Spleen (tissue), 11 donors: ENCODE results near the gene UGT1A9. TPM values are rescaled to one million over a fixed set of nuclear protein-coding genes. Genes with fewer than 3 reads are reported as not detected.

Source experiments
- DNase-seq: peaks from one replicate; pipeline ENCODE4 v3.0.0-alpha.2; 2020
- H3K27ac ChIP-seq, 8 donors: fragments of 200-600 bp; sonication (generic) in 7 of 8; 1 replicate in 4 of 8; 2 replicates in 4 of 8; pipeline versions ENCODE4 v1.5.0 to v1.8.0; 2016 to 2021; ENCODE audit warnings: inconsistent platforms in 4 of 8, mild to moderate bottlenecking in 4 of 8, moderate library complexity in 1 of 8
- H3K27me3 ChIP-seq, 7 donors: fragments of 200-600 bp; sonication (generic) in 6 of 7; replicated peaks in 1 of 7; 1 replicate in 4 of 7; 2 replicates in 3 of 7; pipeline versions ENCODE4 v1.5.0 to v1.8.0; 2016 to 2021; ENCODE audit warnings: inconsistent platforms in 3 of 7, mild to moderate bottlenecking in 1 of 7
- H3K36me3 ChIP-seq, 6 donors: fragments of 200-600 bp; sonication (generic) in 5 of 6; 1 replicate in 4 of 6; 2 replicates in 2 of 6; pipeline versions ENCODE4 v1.5.0 to v1.8.0; 2016 to 2021; ENCODE audit warnings: inconsistent platforms in 2 of 6
- H3K4me1 ChIP-seq, 6 donors: fragments of 200-600 bp; sonication (generic) in 5 of 6; 1 replicate in 3 of 6; 2 replicates in 3 of 6; pipeline versions ENCODE4 v1.5.0 to v1.8.0; 2016 to 2021; ENCODE audit warnings: inconsistent platforms in 3 of 6
- H3K4me3 ChIP-seq, 8 donors: fragments of 200-600 bp; sonication (generic) in 7 of 8; 1 replicate in 4 of 8; 2 replicates in 4 of 8; pipeline versions ENCODE4 v1.5.0 to v1.8.0; 2016 to 2021; ENCODE audit warnings: inconsistent platforms in 4 of 8, mild to moderate bottlenecking in 4 of 8, moderate library complexity in 2 of 8
- H3K9me3 ChIP-seq, 8 donors: fragments of 200-600 bp; sonication (generic) in 7 of 8; 1 replicate in 4 of 8; 2 replicates in 4 of 8; pipeline versions ENCODE4 v1.5.0 to v1.8.0; 2016 to 2021; ENCODE audit warnings: inconsistent platforms in 4 of 8
- POLR2A ChIP-seq, 3 donors: fragments of 450-650 bp; IDR thresholded peaks; one replicate each; pipeline ENCODE4 v1.5.1; 2017; ENCODE audit warnings: antibody characterized with exemption in 3 of 3, mild to moderate bottlenecking in 1 of 3
- POLR2AphosphoS5 ChIP-seq, 3 donors: sonication (generic); formaldehyde crosslinking; IDR thresholded peaks; one replicate each; pipeline ENCODE4 v1.5.1; 2017; ENCODE audit warnings: antibody characterized with exemption in 3 of 3
- WGBS, 5 donors: extraction: QIAGEN DNeasy Blood & Tissue Kit in 3 of 5; methylation state at CpG; one replicate each; pipeline versions ENCODE4 v1.1.5 to v1.1.7; 2013 to 2018; 5-methylcytosine and 5-hydroxymethylcytosine counted together
- intact Hi-C: fragments of 100-400 bp; cut with DNase I; formaldehyde crosslinking; loops from one replicate; pipeline ENCODE4 v1.15.0; 2023; ENCODE audit warnings: low total_unique reads
- polyA plus RNA-seq, 3 donors: library from polyadenylated mRNA; stranded (reverse); fragments of 200-250 nt; gene quantifications; one replicate each; pipeline ENCODE4 v1.2.1, GENCODE V29; 2013
- total RNA-seq, 7 donors: library from RNA; depleted of rRNA in 3 of 7; stranded (reverse); fragments of >200 nt in 3 of 7; fragmentation: NEBNext Ultra II Directional in 4 of 7; extraction: Animal tissue kit (Norgen Biotek cat#: 25700) in 4 of 7; gene quantifications; one replicate each; pipeline versions ENCODE4 v1.1.0 to v1.2.1, GENCODE V29; 2016 to 2021
- TF ChIP-seq, protein P1 (sequence below), 11 experiments: fragments of 200-600 bp in 7 of 11; fragments of 450-650 bp in 4 of 11; sonication (generic) in 4 of 11; IDR thresholded peaks in 8 of 11; conservative IDR thresholded peaks in 3 of 11; 1 replicate in 7 of 11; 2 replicates in 4 of 11; pipeline versions ENCODE4 v1.4.0 to v1.8.0; 2016 to 2021; ENCODE audit warnings: antibody characterized with exemption in 11 of 11, inconsistent platforms in 4 of 11, mild to moderate bottlenecking in 1 of 11
- donor health status: healthy with polysubstance abuse.
- donor health status: DM: no; HTN: no; CAD: no; lungs with moderate emphysema.
- donor health status: DM: no; HTN: no; CAD: no.
- donor health status: Bipolar disorder and iron deficiency.
- donor health status: healthy.
- donor health status: DM: no; HTN: no; CAD: no.
- donor health status: DM: yes; HTN: yes; CAD: no.

The UGT1A9 gene
- total and polyA plus RNA-seq, 10 donors: not detected

DNA sequence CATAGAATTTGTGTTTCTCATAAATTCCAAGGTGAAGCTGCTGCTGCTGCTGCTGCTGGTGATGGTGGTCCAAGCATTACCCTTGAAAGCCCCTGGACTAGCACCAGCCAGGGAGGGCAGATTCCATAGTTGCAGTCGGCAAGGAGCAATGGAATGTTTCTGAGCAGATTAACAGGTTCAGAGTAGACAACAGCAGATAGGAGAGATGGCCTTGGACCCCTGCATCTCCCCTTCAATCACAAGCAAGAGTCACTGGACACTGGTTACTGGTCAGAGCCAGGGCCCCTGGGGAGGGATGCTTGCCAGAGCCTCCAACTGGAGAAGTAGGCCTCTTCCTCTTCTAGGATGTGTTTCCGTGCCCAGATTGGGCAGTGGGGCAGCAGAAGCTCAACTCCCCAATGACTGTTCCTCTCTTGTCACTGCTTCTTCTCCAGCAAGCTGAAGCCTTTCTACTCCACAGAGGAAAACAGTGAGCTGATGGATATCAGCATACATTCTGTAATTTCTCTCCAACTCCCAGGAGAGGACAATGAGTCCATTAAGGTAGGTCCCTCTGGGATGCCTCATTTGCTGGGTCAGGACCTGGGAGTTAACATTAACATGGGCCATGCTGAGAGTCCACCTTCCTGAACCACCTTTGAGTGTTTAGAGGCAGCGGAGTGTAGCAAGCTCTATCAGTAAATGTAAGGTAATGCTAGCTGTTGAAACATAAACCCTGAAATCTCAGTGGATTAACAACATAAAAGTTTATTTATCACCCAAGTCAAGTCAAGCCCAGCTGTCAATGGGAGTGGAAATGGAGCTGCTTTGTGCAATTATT is 141.7 kb downstream of the UGT1A9 start:
- peak; percentile 16 for DNase-seq
- 78 to 89% (median 84%) methylated on average over 3 of the region's 3 CpGs for WGBS, 5 donors
- TF ChIP-seq, protein P1, sequence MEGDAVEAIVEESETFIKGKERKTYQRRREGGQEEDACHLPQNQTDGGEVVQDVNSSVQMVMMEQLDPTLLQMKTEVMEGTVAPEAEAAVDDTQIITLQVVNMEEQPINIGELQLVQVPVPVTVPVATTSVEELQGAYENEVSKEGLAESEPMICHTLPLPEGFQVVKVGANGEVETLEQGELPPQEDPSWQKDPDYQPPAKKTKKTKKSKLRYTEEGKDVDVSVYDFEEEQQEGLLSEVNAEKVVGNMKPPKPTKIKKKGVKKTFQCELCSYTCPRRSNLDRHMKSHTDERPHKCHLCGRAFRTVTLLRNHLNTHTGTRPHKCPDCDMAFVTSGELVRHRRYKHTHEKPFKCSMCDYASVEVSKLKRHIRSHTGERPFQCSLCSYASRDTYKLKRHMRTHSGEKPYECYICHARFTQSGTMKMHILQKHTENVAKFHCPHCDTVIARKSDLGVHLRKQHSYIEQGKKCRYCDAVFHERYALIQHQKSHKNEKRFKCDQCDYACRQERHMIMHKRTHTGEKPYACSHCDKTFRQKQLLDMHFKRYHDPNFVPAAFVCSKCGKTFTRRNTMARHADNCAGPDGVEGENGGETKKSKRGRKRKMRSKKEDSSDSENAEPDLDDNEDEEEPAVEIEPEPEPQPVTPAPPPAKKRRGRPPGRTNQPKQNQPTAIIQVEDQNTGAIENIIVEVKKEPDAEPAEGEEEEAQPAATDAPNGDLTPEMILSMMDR (IDR thresholded peaks at IDR 0.05 in 8 of 11, conservative IDR thresholded peaks at IDR 0.05 in 3 of 11): no peak
- TF ChIP-seq POLR2AphosphoS5 (IDR thresholded peaks at IDR 0.05) (no peak), POLR2A (IDR thresholded peaks at IDR 0.05) (no peak)

DNA sequence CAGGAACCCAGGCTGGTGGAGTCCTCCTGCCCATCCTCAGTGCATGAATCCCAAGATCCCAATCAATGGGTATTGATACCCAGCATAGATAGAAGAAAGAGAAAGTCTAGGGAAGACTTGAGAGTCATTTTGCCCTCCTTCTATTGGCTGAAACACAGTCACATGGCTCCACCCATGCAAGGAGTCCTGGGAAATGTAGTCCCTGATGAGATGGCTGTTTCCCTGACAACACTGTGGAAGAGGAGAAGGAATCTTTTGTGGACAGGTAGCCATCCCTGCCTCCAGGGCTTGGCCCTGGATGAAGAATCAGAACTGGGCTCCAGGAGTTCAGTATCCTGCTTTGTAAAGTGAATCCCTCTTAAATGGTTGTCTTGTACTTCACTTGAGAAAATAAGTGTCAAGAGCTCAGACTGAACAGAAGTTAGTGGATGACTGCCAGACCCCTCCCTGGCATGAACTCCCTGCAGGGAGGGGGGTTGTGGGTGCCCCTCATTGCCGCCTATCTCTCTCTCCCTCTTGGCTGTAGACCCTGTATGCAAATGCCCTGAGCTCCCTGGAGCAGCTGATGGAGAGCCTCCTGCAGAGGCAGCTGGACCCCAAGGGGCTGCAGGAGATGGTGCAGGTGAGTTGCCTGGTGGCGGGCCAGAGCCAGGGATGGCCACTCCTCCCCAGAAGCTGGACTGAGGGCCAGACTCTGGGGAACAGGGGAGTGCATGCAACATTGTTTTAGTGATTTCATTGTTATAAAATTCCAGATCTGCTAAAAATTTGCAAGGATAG is 142.5 kb downstream of the UGT1A9 start:
- Histone ChIP-seq H3K36me3 (no peaks in the 10 kb centered on the region), H3K4me3 (no peak overlapping the region), H3K27ac (no peak overlapping the region), H3K27me3 (peaks cover 0 to 28% (median 0%) of the 10 kb centered on the region in 7 donors), H3K9me3 (peaks cover 0 to 4% (median 0%) of the 10 kb centered on the region in 8 donors), H3K4me1 (no peaks in the 10 kb centered on the region)
- TF ChIP-seq POLR2AphosphoS5 (IDR thresholded peaks at IDR 0.05): no peak
- TF ChIP-seq, protein P1 (IDR thresholded peaks at IDR 0.05 in 8 of 11, conservative IDR thresholded peaks at IDR 0.05 in 3 of 11): no peak
- TF ChIP-seq POLR2A (IDR thresholded peaks at IDR 0.05): no peak
- 61 to 86% (median 74%) methylated on average over 2 of the region's 2 CpGs for WGBS, 5 donors
- DNase-seq: peak; percentile 73
- intact Hi-C loops: no loop called here

More for the DNA sequence above, 141.7 kb downstream of the UGT1A9 start:
- no peaks in the 10 kb centered on the region for H3K4me1 ChIP-seq
- H3K9me3 ChIP-seq: peaks cover 0 to 4% (median 0%) of the 10 kb centered on the region in 8 donors
- intact Hi-C loops: no loop called here
- no peak overlapping the region for H3K27ac ChIP-seq
- H3K4me3 ChIP-seq: no peak overlapping the region
- peaks cover 0 to 35% (median 0%) of the 10 kb centered on the region in 7 donors for H3K27me3 ChIP-seq
- no peaks in the 10 kb centered on the region for H3K36me3 ChIP-seq

DNA sequence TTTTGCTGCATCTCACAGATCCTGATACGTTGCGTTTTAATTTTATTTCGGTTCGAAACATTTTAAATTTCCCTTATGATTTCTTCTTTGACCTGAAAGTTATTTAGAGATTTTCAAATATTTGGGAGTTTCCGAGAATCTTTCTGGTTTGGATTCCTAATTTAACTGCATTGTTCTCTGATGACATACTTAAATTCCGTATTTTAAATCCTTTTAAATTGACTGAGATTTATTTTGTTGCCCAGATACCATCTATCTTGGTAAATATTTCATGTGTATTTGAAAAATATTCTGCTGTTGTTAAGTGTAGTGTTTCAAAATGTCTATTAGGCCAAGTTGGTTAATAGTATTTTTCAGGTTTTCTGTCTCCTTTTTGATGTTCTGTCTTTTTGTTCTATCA is 144.2 kb downstream of the UGT1A9 start:
- no peaks in the 10 kb centered on the region for H3K4me1 ChIP-seq
- intact Hi-C loops: no loop called here
- TF ChIP-seq, protein P1 (IDR thresholded peaks at IDR 0.05 in 8 of 11, conservative IDR thresholded peaks at IDR 0.05 in 3 of 11): no peak
- TF ChIP-seq POLR2A (IDR thresholded peaks at IDR 0.05) (no peak), POLR2AphosphoS5 (IDR thresholded peaks at IDR 0.05) (no peak)
- no peak overlapping the region for H3K27ac ChIP-seq
- H3K36me3 ChIP-seq: no peaks in the 10 kb centered on the region
- WGBS, 5 donors: 71 to 94% (median 79%) methylated on average over 6 of the region's 6 CpGs
- H3K4me3 ChIP-seq: no peak overlapping the region
- H3K9me3 ChIP-seq: peaks cover 0 to 4% (median 0%) of the 10 kb centered on the region in 8 donors
- no peak for DNase-seq
- peaks cover 0 to 24% (median 0%) of the 10 kb centered on the region in 7 donors for H3K27me3 ChIP-seq

DNA sequence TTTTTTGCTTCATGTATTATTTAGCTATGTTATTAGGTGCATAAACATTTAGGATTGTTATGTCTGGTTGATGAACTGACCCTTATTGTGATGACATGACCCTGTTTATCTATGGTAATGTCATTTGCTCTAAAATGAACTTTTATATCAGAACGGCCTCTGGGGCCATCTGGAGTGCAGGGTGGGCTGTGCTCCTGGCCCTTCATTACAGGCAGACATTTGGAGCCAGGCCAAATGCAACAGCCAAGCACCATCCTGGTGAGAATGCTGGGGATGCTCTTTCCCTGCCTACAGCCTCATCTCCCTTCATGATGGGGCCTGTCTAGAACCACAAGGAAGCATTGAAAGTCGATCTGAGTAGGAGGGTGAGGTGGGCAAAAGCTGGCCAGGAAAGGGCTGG is 144.6 kb downstream of the UGT1A9 start:
- peaks cover 0 to 20% (median 0%) of the 10 kb centered on the region in 7 donors for H3K27me3 ChIP-seq
- intact Hi-C loops: no loop called here
- no peak overlapping the region for H3K4me3 ChIP-seq
- WGBS, 5 donors: 54 to 75% (median 68%) methylated on average over 2 of the region's 2 CpGs
- H3K4me1 ChIP-seq: no peaks in the 10 kb centered on the region
- DNase-seq: peak; percentile 22
- no peaks in the 10 kb centered on the region for H3K36me3 ChIP-seq
- H3K27ac ChIP-seq: no peak overlapping the region
- TF ChIP-seq, protein P1 (IDR thresholded peaks at IDR 0.05 in 8 of 11, conservative IDR thresholded peaks at IDR 0.05 in 3 of 11): no peak
- TF ChIP-seq POLR2AphosphoS5 (IDR thresholded peaks at IDR 0.05): no peak
- TF ChIP-seq POLR2A (IDR thresholded peaks at IDR 0.05): no peak
- peaks cover 0 to 4% (median 0%) of the 10 kb centered on the region in 8 donors for H3K9me3 ChIP-seq
